Activated B cell treated with CpG ODN at 0.5 μM for 24 hours (primary cell): ENCODE data around the gene KLHDC3. TPM values are rescaled to one million over a fixed set of nuclear protein-coding genes. Genes with fewer than 3 reads are reported as not detected.

Experiments
- ATAC-seq: fragments of 200-7000 bp; cut with Tn5 transposase; one replicate; pipeline ENCODE4 v1.10.0; 2021; ENCODE audit warnings: low read depth, mild to moderate bottlenecking, moderate library complexity
- CTCF ChIA-PET: fragments of 350-600 bp; sonication (Branson Sonifier 250); formaldehyde crosslinking; loops from one replicate; lab custom pipeline; 2021; ENCODE audit warnings: antibody characterized with exemption; lab: Charles Lee
- POLR2A ChIA-PET: fragments of 350-600 bp; sonication (Branson Sonifier 250); formaldehyde crosslinking; loops from one replicate; lab custom pipeline; 2021; ENCODE audit warnings: antibody characterized with exemption; lab: Charles Lee
- DNase-seq: peaks from one replicate; pipeline ENCODE4 v3.0.0; 2022
- H3K27ac Mint-ChIP-seq: one replicate; pipeline ENCODE4 v1.8.0; 2020; ENCODE audit warnings: mixed read lengths
- H3K27me3 Mint-ChIP-seq: one replicate; pipeline ENCODE4 v1.8.0; 2021; ENCODE audit warnings: mixed read lengths
- H3K36me3 Mint-ChIP-seq: one replicate; pipeline ENCODE4 v1.8.0; 2021; ENCODE audit warnings: low read depth, mixed read lengths
- H3K4me1 Mint-ChIP-seq: one replicate; pipeline ENCODE4 v1.8.0; 2021; ENCODE audit warnings: mixed read lengths
- H3K4me3 Mint-ChIP-seq: one replicate; pipeline ENCODE4 v1.8.0; 2020; ENCODE audit warnings: mild to moderate bottlenecking, mixed read lengths
- H3K9me3 Mint-ChIP-seq: one replicate; pipeline ENCODE4 v1.8.0; 2020; ENCODE audit warnings: mixed read lengths
- CTCF ChIP-seq: fragments of 200-600 bp; IDR thresholded peaks from one replicate; pipeline ENCODE4 v1.8.0; 2022; ENCODE audit warnings: antibody characterized with exemption, mild to moderate bottlenecking
- intact Hi-C: fragments of 100-400 bp; cut with micrococcal nuclease; formaldehyde crosslinking; loops from one replicate; pipeline ENCODE4 v1.15.1; 2024
- total RNA-seq: library from RNA; stranded (reverse); gene quantifications from 2 replicates; pipeline ENCODE4 v1.2.3, GENCODE V29; 2022

KLHDC3 gene
- total RNA-seq, 1 donor from 2014 or later: 36.7 TPM

GRCh38 chr6:43032326-43032725, 18.3 kb downstream of the KLHDC3 start:
- TF ChIP-seq CTCF: no peak

GRCh38 chr6:43033496-43034189, 19.6 kb downstream of the KLHDC3 start:
- H3K27ac Mint-ChIP-seq: no peak overlapping the region
- no peak for TF ChIP-seq CTCF
- H3K4me3 Mint-ChIP-seq: no peak overlapping the region
- intact Hi-C loops: no loop called here
- no peaks in the 10 kb centered on the region for H3K27me3 Mint-ChIP-seq
- H3K4me1 Mint-ChIP-seq: no peaks in the 10 kb centered on the region
- CTCF ChIA-PET: no interaction called here
- DNase-seq (no peak), ATAC-seq (no peak)
- no peaks in the 10 kb centered on the region for H3K9me3 Mint-ChIP-seq
- H3K36me3 Mint-ChIP-seq: peaks cover 72% of the 10 kb centered on the region
- POLR2A ChIA-PET: interaction anchor here (0.8 to 1.0 kb wide), 2 partner anchors 19 to 22 kb away, joined by 3 to 4 read pairs; partner anchors contain the start of gene KLHDC3

More at GRCh38 chr6:43032326-43032725, 18.3 kb downstream of the KLHDC3 start:
- no peak for DNase-seq
- H3K4me3 Mint-ChIP-seq: no peak overlapping the region
- POLR2A ChIA-PET: interaction anchor here (0.6 to 1.0 kb wide), 2 partner anchors 18 to 110 kb away, joined by 4 read pairs; partner anchors contain the start of gene KLHDC3
- CTCF ChIA-PET: no interaction called here
- no peaks in the 10 kb centered on the region for H3K4me1 Mint-ChIP-seq
- H3K36me3 Mint-ChIP-seq: peaks cover 72% of the 10 kb centered on the region
- no peak overlapping the region for H3K27ac Mint-ChIP-seq
- no peaks in the 10 kb centered on the region for H3K9me3 Mint-ChIP-seq
- intact Hi-C loops: no loop called here
- no peak for ATAC-seq
- H3K27me3 Mint-ChIP-seq: no peaks in the 10 kb centered on the region

GRCh38 chr6:43034190-43034525, 20.1 kb downstream of the KLHDC3 start:
- Mint-ChIP-seq H3K36me3 (peaks cover 71% of the 10 kb centered on the region), H3K4me1 (no peaks in the 10 kb centered on the region), H3K4me3 (no peak overlapping the region), H3K27ac (no peak overlapping the region), H3K27me3 (no peaks in the 10 kb centered on the region), H3K9me3 (no peaks in the 10 kb centered on the region)
- no peak for TF ChIP-seq CTCF
- POLR2A ChIA-PET: no interaction called here
- intact Hi-C loops: no loop called here
- CTCF ChIA-PET: no interaction called here
- DNase-seq (no peak), ATAC-seq (no peak)

GRCh38 chr6:43035495-43036194, 21.6 kb downstream of the KLHDC3 start:
- ChIA-PET POLR2A (interaction anchor here (0.6 kb wide), 1 partner anchor 75 kb away, joined by 4 read pairs; no protein-coding TSS in a partner anchor), CTCF (no interaction called here)
- no peak for ATAC-seq
- H3K4me3 Mint-ChIP-seq: no peak overlapping the region
- no peaks in the 10 kb centered on the region for H3K9me3 Mint-ChIP-seq
- H3K4me1 Mint-ChIP-seq: no peaks in the 10 kb centered on the region
- no peak for TF ChIP-seq CTCF
- no peaks in the 10 kb centered on the region for H3K27me3 Mint-ChIP-seq
- intact Hi-C loops: no loop called here
- DNase-seq: no peak
- H3K36me3 Mint-ChIP-seq: peaks cover 70% of the 10 kb centered on the region
- H3K27ac Mint-ChIP-seq: no peak overlapping the region

GRCh38 chr6:43036712-43037111, 22.7 kb downstream of the KLHDC3 start:
- TF ChIP-seq CTCF: no peak
- Mint-ChIP-seq H3K4me3 (no peak overlapping the region), H3K36me3 (peaks cover 69% of the 10 kb centered on the region), H3K9me3 (no peaks in the 10 kb centered on the region), H3K4me1 (no peaks in the 10 kb centered on the region), H3K27me3 (no peaks in the 10 kb centered on the region), H3K27ac (no peak overlapping the region)
- ChIA-PET POLR2A (interaction anchor here (0.6 kb wide), 1 partner anchor 76 kb away, joined by 4 read pairs; no protein-coding TSS in a partner anchor), CTCF (no interaction called here)
- DNase-seq (no peak), ATAC-seq (no peak)
- intact Hi-C loops: no loop called here
